HUES6 (cell line): ENCODE data around the gene SELENOS.

Source experiments
- H3K27ac ChIP-seq: 2 replicates; pipeline ENCODE4 v1.7.0; 2013; ENCODE audit warnings: low read depth, mild to moderate bottlenecking, low read length, inconsistent platforms
- H3K27me3 ChIP-seq: 2 replicates; pipeline ENCODE4 v1.6.1; 2013; ENCODE audit warnings: low read length; ENCODE audit not compliant: control insufficient read depth, insufficient read depth
- H3K36me3 ChIP-seq: 2 replicates; pipeline ENCODE4 v1.6.1; 2013; ENCODE audit warnings: low read length; ENCODE audit not compliant: control insufficient read depth, insufficient read depth
- H3K4me1 ChIP-seq: 2 replicates; pipeline ENCODE4 v1.6.1; 2013; ENCODE audit warnings: low read length; ENCODE audit not compliant: control insufficient read depth, insufficient read depth
- H3K4me3 ChIP-seq: 2 replicates; pipeline ENCODE4 v1.5.1; 2013; ENCODE audit warnings: low read depth, low read length
- H3K9ac ChIP-seq: one replicate; pipeline ENCODE4 v1.6.1; 2013; ENCODE audit warnings: mild to moderate bottlenecking, low read length
- H3K9me3 ChIP-seq: 2 replicates; pipeline ENCODE4 v1.6.1; 2013; ENCODE audit warnings: low read depth, low read length; ENCODE audit not compliant: control insufficient read depth, insufficient read depth

The SELENOS gene

GRCh38 chr15:101269479-101270223, 7.6 kb downstream of the SELENOS start:
- H3K4me1 ChIP-seq, result peaks cover 11% of the 10 kb centered on the region; the same call in 1 of the 2 replicates
- H3K27me3 ChIP-seq, result no peaks in the 10 kb centered on the region
- no peak overlapping the region for H3K9ac ChIP-seq
- peaks cover 61% of the 10 kb centered on the region for H3K36me3 ChIP-seq
- no peak overlapping the region for H3K27ac ChIP-seq
- H3K9me3 ChIP-seq, result no peaks in the 10 kb centered on the region
- H3K4me3 ChIP-seq, result no peak overlapping the region

GRCh38 chr15:101267320-101268104, 9.8 kb downstream of the SELENOS start:
- Histone ChIP-seq H3K4me1 (peaks cover 15% of the 10 kb centered on the region; the same call in 1 of the 2 replicates), H3K4me3 (no peak overlapping the region), H3K27ac (no peak overlapping the region), H3K9ac (no peak overlapping the region), H3K9me3 (no peaks in the 10 kb centered on the region), H3K27me3 (no peaks in the 10 kb centered on the region), H3K36me3 (peaks cover 39% of the 10 kb centered on the region)

- Histone ChIP-seq H3K9ac (no peak overlapping the region), H3K4me1 (peaks cover 15% of the 10 kb centered on the region; the same call in 1 of the 2 replicates), H3K4me3 (no peak overlapping the region), H3K36me3 (peaks cover 32% of the 10 kb centered on the region), H3K27me3 (no peaks in the 10 kb centered on the region), H3K9me3 (no peaks in the 10 kb centered on the region), H3K27ac (no peak overlapping the region)
Measured at GRCh38 chr15:101266787-101267186, 10.5 kb downstream of the SELENOS start.

GRCh38 chr15:101266034-101266433, 11.3 kb downstream of the SELENOS start:
- Histone ChIP-seq H3K27me3 (no peaks in the 10 kb centered on the region), H3K4me1 (peaks cover 15% of the 10 kb centered on the region; the same call in 1 of the 2 replicates), H3K9me3 (no peaks in the 10 kb centered on the region), H3K4me3 (no peak overlapping the region), H3K27ac (no peak overlapping the region), H3K9ac (no peak overlapping the region), H3K36me3 (peaks cover 25% of the 10 kb centered on the region)

GRCh38 chr15:101264911-101265641, 12.2 kb downstream of the SELENOS start:
- H3K27ac ChIP-seq, result no peak overlapping the region
- peaks cover 16% of the 10 kb centered on the region for H3K36me3 ChIP-seq
- H3K4me3 ChIP-seq, result no peak overlapping the region
- no peaks in the 10 kb centered on the region for H3K27me3 ChIP-seq
- no peaks in the 10 kb centered on the region for H3K9me3 ChIP-seq
- no peak overlapping the region for H3K9ac ChIP-seq
- peaks cover 15% of the 10 kb centered on the region; the same call in 1 of the 2 replicates for H3K4me1 ChIP-seq

GRCh38 chr15:101264011-101264410, 13.3 kb downstream of the SELENOS start:
- H3K4me1 ChIP-seq, result peaks cover 15% of the 10 kb centered on the region; the same call in 1 of the 2 replicates
- H3K9ac ChIP-seq, result no peak overlapping the region
- H3K27ac ChIP-seq, result no peak overlapping the region
- H3K36me3 ChIP-seq, result peaks cover 5% of the 10 kb centered on the region; the same call in 1 of the 2 replicates
- no peak overlapping the region for H3K4me3 ChIP-seq
- no peaks in the 10 kb centered on the region for H3K27me3 ChIP-seq
- H3K9me3 ChIP-seq, result no peaks in the 10 kb centered on the region

GRCh38 chr15:101262551-101262950, 14.7 kb downstream of the SELENOS start:
- H3K4me1 ChIP-seq, result peaks cover 20% of the 10 kb centered on the region

GRCh38 chr15:101258238-101259144, 18.8 kb downstream of the SELENOS start:
- Histone ChIP-seq H3K4me1 (peaks cover 18% of the 10 kb centered on the region), H3K27me3 (no peaks in the 10 kb centered on the region), H3K9me3 (no peaks in the 10 kb centered on the region), H3K9ac (no peak overlapping the region), H3K36me3 (no peaks in the 10 kb centered on the region), H3K27ac (no peak overlapping the region), H3K4me3 (no peak overlapping the region)

More at GRCh38 chr15:101262551-101262950, 14.7 kb downstream of the SELENOS start:
- Histone ChIP-seq H3K27me3 (no peaks in the 10 kb centered on the region), H3K9me3 (no peaks in the 10 kb centered on the region), H3K4me3 (no peak overlapping the region), H3K27ac (no peak overlapping the region), H3K9ac (no peak overlapping the region), H3K36me3 (no peaks in the 10 kb centered on the region)

GRCh38 chr15:101256757-101257156, 20.5 kb downstream of the SELENOS start:
- Histone ChIP-seq H3K4me1 (peaks cover 27% of the 10 kb centered on the region), H3K27ac (no peak overlapping the region), H3K9ac (no peak overlapping the region), H3K36me3 (no peaks in the 10 kb centered on the region), H3K27me3 (no peaks in the 10 kb centered on the region), H3K4me3 (no peak overlapping the region), H3K9me3 (no peaks in the 10 kb centered on the region)

- Histone ChIP-seq H3K9me3 (no peaks in the 10 kb centered on the region), H3K4me3 (no peak overlapping the region), H3K36me3 (no peaks in the 10 kb centered on the region), H3K4me1 (peaks cover 27% of the 10 kb centered on the region), H3K27ac (no peak overlapping the region), H3K27me3 (no peaks in the 10 kb centered on the region), H3K9ac (no peak overlapping the region)
Measured at GRCh38 chr15:101255615-101256241, 21.6 kb downstream of the SELENOS start.
